Measurements from ENCODE around the gene CPM. TPM values are rescaled to one million over a fixed set of nuclear protein-coding genes. Genes with fewer than 3 reads are reported as not detected.

CPM gene
- total RNA-seq, 1 donor from 2014 or later, result 2.2 TPM

DNA sequence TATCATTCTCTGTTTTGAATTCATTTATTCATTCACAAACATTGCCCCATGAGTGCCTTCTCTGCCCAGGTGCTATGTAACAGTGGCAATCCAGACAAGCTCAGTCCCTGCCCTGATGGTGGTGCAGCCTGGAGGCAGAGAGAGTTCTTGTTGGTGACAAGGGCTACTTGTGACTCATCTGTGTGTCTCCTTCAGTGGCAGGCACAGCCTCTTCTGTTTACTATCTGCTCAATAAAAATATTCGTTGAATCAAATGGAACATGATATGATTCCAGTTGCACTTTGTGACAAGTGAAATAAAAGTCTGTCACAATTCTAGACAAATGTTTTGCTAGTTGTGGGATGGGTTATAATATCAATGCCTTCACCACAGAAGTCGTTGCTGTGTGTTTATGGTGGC lies 20.6 kb upstream of the CPM start:
- Mint-ChIP-seq H3K27me3 (ENCODE audit: low read depth) (no peaks in the 10 kb centered on the region), H3K4me1 (no peaks in the 10 kb centered on the region), H3K36me3 (no peaks in the 10 kb centered on the region), H3K4me3 (no peak overlapping the region), H3K27ac (no peak overlapping the region), H3K9me3 (no peaks in the 10 kb centered on the region)
- no peak for DNase-seq (ENCODE audit: low spot score in 2 of 2, unreplicated experiment in 2 of 2)
- TF ChIP-seq, protein P1, sequence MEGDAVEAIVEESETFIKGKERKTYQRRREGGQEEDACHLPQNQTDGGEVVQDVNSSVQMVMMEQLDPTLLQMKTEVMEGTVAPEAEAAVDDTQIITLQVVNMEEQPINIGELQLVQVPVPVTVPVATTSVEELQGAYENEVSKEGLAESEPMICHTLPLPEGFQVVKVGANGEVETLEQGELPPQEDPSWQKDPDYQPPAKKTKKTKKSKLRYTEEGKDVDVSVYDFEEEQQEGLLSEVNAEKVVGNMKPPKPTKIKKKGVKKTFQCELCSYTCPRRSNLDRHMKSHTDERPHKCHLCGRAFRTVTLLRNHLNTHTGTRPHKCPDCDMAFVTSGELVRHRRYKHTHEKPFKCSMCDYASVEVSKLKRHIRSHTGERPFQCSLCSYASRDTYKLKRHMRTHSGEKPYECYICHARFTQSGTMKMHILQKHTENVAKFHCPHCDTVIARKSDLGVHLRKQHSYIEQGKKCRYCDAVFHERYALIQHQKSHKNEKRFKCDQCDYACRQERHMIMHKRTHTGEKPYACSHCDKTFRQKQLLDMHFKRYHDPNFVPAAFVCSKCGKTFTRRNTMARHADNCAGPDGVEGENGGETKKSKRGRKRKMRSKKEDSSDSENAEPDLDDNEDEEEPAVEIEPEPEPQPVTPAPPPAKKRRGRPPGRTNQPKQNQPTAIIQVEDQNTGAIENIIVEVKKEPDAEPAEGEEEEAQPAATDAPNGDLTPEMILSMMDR (IDR thresholded peaks at IDR 0.05; ENCODE audit: unreplicated experiment), result no peak

DNA sequence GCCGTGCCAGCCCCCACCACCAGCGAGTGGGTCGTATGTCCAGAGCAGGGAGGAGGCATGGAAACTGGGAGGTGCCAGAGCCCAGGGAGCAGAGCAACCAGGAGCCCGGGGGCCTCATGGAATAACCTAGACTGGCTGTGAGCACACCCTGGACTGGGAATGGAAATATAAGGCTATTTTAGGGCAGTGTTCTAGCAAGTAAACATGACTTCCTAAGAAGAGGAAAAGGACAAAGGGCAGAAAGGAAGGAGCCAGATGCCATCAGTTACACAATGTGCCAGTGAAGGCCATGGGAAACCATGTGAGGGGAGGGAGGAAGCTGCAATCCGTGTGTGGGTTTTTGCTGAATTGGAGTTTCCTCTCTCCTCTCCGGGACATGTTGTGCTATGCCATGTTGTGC lies 18.7 kb upstream of the CPM start:
- Mint-ChIP-seq H3K4me3 (no peak overlapping the region), H3K36me3 (no peaks in the 10 kb centered on the region), H3K9me3 (no peaks in the 10 kb centered on the region), H3K27ac (no peak overlapping the region), H3K4me1 (no peaks in the 10 kb centered on the region), H3K27me3 (ENCODE audit: low read depth) (no peaks in the 10 kb centered on the region)
- TF ChIP-seq, protein P1 (IDR thresholded peaks at IDR 0.05; ENCODE audit: unreplicated experiment), result no peak
- no peak for DNase-seq (ENCODE audit: low spot score in 2 of 2, unreplicated experiment in 2 of 2)

DNA sequence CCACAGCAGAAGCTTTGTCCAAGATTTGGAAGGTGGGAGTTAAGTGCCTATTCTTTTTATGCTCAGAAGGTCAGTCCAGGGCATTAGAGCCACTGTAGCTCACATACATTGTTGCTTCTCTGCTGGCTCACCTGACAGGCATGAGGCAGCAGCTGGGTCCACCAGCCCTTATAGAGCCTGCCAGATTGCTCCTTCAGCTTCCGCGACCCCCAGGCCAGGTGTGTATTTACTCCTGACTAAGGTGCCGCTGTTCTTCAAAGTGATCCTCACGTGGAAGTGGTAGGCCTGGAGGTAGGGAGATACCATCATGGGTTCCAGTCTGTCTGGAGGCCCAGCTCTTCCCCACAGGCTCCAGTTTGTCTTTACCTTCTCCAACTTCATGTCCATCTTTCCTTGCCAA lies 17.5 kb upstream of the CPM start:
- TF ChIP-seq, protein P1 (IDR thresholded peaks at IDR 0.05; ENCODE audit: unreplicated experiment), result no peak
- no peaks in the 10 kb centered on the region for H3K9me3 Mint-ChIP-seq
- no peak overlapping the region for H3K4me3 Mint-ChIP-seq
- H3K27ac Mint-ChIP-seq, result no peak overlapping the region
- no peaks in the 10 kb centered on the region for H3K4me1 Mint-ChIP-seq
- H3K36me3 Mint-ChIP-seq, result no peaks in the 10 kb centered on the region
- no peaks in the 10 kb centered on the region for H3K27me3 Mint-ChIP-seq (ENCODE audit: low read depth)
- no peak for DNase-seq (ENCODE audit: low spot score in 2 of 2, unreplicated experiment in 2 of 2)

- Mint-ChIP-seq H3K9me3 (no peaks in the 10 kb centered on the region), H3K4me1 (peaks cover 4% of the 10 kb centered on the region), H3K27me3 (ENCODE audit: low read depth) (no peaks in the 10 kb centered on the region), H3K36me3 (no peaks in the 10 kb centered on the region), H3K27ac (no peak overlapping the region), H3K4me3 (no peak overlapping the region)
- no peak for DNase-seq (ENCODE audit: low spot score in 2 of 2, unreplicated experiment in 2 of 2)
- TF ChIP-seq, protein P1 (IDR thresholded peaks at IDR 0.05; ENCODE audit: unreplicated experiment), result no peak
Measured at GRCh38 chr12:68945255-68945654, 12.3 kb upstream of the CPM start.

- H3K27ac Mint-ChIP-seq, result no peak overlapping the region
- H3K4me1 Mint-ChIP-seq, result peaks cover 4% of the 10 kb centered on the region
- no peaks in the 10 kb centered on the region for H3K27me3 Mint-ChIP-seq (ENCODE audit: low read depth)
- no peak for DNase-seq (ENCODE audit: low spot score in 2 of 2, unreplicated experiment in 2 of 2)
- no peaks in the 10 kb centered on the region for H3K36me3 Mint-ChIP-seq
- H3K4me3 Mint-ChIP-seq, result no peak overlapping the region
- no peaks in the 10 kb centered on the region for H3K9me3 Mint-ChIP-seq
- TF ChIP-seq, protein P1 (IDR thresholded peaks at IDR 0.05; ENCODE audit: unreplicated experiment), result no peak
Measured at GRCh38 chr12:68944296-68945076, 11.5 kb upstream of the CPM start.
